Measurements from ENCODE around the gene ZFP1.

The ZFP1 gene

DNA sequence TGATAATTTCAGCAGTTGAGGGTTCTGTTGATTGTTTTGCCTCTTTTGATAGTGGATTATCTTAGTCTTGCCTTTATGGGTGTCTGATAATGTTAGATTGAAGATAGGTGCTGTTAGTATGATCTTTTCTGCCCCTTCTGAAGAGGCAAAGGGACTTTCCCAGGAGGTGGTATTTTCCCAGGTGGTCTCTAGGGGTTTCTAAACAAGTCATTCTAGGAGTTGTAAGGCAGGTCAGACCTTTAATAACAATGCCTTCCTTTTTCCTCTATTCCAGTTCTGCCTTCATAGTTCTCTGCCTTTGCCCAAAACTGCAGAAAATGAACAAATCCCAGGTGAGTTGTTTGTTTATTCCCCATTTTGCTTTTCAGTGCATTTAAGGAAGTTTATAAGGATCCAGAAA, 4.3 kb downstream of the ZFP1 start:
- no peak for DNase-seq (ENCODE audit: low read depth)

DNA sequence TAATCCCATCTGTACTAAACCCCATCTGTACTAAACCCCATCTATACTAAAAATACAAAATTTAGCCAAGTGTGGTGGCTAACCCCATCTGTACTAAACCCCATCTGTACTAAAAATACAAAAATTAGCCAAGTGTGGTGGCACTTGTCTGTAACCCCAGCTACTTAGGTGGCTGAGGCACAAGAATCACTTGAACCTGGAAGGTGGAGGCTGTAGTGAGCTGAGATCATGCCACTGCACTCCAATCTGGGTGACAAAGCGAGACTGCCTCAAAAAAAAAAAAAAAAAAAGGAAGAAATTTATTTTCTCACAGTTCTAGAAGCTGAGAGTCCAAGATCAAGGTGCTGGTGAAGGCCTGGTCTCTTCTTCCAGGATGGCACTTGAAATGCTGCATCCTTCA, 12.1 kb downstream of the ZFP1 start:
- DNase-seq (ENCODE audit: low read depth), result no peak

- no peak for DNase-seq (ENCODE audit: low read depth)
Measured at GRCh38 chr16:75169899-75170405, 21.6 kb downstream of the ZFP1 start.

GRCh38 chr16:75172578-75172977, 24.3 kb downstream of the ZFP1 start:
- DNase-seq (ENCODE audit: low read depth), result no peak

DNA sequence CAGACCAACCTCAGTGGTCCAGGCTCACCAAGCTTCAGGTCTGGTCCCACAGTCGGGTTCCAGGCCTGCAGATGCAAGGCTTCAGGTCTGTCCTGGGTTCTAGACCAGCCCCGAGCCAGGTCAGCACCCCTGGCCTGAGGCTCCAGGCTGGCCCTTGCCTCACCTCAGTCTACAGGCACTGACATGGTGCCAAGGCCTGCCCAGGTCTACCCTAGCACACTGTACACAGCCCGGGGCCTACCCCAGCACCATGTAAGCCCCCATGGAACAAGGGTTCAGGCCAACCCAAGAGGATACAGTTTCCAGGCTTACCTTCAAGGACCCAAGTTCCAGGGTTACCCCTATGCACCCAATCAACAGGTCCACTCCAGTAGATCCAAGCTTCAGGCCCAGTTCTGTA, 26.8 kb downstream of the ZFP1 start:
- no peak for DNase-seq (ENCODE audit: low read depth)

- DNase-seq (ENCODE audit: low read depth), result no peak
Measured at GRCh38 chr16:75176926-75177325, 28.6 kb downstream of the ZFP1 start.

- DNase-seq (ENCODE audit: low read depth), result no peak
Measured at GRCh38 chr16:75179208-75179607, 30.9 kb downstream of the ZFP1 start.

DNA sequence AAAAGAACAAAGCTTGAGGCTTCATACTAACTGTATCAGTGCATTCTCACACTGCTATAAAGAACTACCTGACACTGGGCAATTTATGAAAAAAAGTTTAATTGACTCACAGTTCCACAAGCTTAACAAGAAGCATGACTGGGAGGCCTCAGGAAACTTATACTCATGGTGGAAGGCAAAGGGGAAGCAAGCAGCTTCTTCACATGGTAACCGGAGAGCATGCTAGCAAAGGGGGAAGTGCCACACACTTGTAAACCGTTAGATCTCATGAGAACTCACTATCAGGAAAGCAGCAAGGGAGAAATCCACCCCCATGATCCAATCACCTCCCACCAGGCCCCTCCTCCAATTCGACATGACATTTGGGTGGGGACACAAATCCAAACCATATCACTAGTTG, 33.3 kb downstream of the ZFP1 start:
- no peak for DNase-seq (ENCODE audit: low read depth)

DNA sequence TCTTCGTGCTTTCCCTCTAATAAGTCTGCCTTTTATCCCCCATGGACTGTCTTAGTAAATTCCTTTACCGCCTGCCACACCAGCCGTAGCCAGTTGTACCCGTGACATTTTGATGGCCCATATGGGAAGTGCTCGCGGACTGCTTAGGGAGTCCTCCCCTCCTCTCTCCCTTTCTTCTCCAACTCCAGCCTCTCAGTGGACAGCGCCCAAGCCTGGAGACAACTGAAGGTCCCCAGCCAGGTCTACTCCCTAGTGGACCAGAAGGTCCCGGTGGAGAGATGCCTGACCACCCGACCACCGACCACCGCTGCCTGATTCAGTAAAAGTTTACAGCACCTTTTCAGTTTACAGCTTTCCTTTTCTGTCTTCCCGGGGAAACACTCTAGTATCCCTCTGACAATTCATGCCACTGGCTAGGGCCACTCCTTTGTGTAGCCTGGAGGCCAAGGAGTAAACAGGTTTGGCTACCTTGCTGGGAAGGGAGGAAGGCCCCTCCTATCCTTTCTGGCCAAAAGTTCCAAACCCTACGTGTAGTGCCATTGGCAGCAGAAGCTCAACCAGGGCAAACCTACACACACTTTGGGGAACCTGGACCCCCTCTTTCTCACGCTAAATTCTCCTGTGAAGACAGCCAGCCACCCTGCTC, 40.6 kb downstream of the ZFP1 start:
- DNase-seq (ENCODE audit: low read depth), result no peak

GRCh38 chr16:75189638-75190245, 41.4 kb downstream of the ZFP1 start:
- no peak for DNase-seq (ENCODE audit: low read depth)

DNA sequence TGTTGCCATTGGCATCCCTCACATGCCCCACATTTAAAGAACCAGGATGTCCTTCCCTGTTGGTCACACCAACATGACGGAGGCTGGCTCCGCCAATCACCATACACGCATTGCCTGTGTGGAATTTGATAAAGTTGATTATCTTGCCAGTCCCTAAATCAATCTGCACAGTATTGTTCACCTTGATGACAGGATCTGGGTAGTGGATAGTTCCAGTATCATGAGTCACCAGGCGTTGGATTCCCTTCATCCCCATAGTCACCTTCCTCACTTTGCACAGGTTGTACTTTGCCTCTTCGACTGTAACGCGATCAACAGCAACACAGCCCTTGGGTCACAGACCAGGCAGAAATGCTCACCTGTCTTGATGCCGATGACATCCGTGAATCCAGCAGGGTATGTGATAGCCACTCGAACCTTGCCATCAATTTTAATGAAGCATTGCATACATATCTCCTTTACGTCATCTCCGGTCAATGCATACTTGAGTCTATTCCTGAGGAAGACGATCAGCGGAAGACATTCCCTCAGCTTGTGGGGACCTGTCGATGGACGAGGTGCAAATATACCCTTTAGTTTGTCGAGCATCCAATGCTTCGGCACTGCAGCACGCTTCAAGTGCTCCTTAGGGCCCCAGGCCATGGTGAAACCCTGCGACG, 44.4 kb downstream of the ZFP1 start:
- no peak for DNase-seq (ENCODE audit: low read depth)

DNA sequence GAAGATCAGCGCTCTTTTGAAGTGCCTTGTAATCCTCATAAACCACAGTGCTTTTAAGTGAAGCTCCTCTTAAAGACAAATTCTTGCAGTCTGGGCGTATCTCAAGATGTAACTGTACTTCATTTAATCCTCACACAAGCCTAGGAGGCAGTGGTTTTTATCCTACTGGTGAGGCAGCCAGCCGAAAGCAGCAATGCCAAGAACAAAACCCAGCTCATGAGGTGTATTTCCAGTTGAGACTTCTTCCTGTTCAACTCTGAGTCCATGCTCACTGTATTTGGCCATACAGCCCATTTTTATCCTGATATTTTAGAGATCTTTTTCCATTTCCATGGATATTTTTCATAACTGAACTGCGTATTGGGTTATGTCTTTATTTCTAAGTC, 44.9 kb downstream of the ZFP1 start:
- peak; percentile 36 for DNase-seq (ENCODE audit: low read depth)

GRCh38 chr16:75193730-75194444, 45.6 kb downstream of the ZFP1 start:
- no peak for DNase-seq (ENCODE audit: low read depth)

DNA sequence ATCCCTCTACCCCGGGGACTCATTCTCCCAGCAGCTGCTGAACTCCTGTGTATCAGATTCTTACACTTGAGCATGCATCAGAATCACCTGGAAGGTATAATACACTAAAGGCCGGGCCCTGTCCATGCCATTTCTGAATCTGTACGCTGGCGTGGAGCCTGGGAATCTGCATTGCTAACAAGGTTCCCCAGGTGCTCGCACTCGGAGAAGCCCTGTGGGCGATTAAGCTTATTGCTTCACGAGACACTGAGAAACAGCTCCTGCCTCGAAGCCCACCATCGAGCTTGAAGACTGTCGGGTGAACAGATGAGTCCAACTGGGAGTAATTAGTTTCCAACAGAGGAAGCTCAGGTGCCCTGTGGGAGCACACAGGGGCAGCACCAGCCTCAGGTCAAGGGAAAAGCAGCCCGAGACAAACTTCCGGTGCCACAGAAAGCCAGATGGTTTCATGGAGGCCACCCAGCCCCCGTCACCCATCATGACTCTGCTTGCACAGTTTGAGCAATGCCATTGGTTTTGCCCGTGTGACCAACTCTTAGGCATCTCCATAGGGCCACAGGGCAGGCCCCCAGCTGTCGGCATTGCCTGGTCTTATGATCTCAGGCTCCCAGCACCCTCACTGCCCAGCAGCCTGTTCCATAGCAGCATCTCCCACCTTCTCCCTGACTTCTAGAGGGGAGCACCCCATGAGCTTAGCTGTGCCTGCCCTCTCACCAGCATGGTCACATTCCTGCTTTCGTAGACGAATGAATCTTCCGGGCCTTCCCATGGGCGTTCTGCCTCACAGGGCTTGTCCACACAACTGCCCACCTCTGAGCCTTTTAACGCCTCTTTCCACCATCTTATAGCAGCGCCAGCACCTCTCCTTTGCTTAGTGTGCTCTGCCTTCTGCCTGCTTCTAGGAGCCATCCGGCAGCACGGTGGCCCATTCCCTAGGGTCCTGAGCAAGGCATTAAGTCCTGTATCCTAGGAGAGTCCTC, 47.8 kb downstream of the ZFP1 start:
- DNase-seq (ENCODE audit: low read depth), result no peak

GRCh38 chr16:75196836-75197235, 48.5 kb downstream of the ZFP1 start:
- DNase-seq (ENCODE audit: low read depth), result no peak

GRCh38 chr16:75197522-75198134, 49.3 kb downstream of the ZFP1 start:
- DNase-seq (ENCODE audit: low read depth), result no peak

- DNase-seq (ENCODE audit: low read depth), result peak; percentile 31
Measured at GRCh38 chr16:75198135-75198600, 49.8 kb downstream of the ZFP1 start.

DNA sequence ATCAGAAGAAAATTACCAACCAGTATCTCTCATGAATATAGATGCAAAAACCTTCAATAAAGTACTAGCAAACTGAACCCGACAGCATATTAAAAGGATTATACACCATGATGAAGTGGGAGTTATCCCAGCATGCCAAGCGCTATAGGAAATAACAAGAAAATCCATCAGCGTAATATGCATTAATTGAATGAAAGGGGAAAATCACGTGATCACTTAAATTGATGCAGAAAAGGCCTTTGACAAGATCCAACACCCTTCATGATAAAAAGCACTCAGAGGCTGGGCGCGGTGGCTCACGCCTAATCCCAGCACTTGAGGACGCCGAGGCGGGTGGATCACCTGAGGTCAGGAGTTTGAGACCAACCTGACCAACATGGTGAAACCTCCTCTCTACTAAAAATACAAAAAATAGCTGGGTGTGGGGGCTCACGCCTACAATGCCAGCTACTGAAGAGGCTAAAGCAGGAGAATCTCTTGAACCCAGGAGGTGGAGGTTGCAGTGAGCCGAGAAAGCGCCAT, 53.8 kb downstream of the ZFP1 start:
- no peak for DNase-seq (ENCODE audit: low read depth)

GRCh38 chr16:75203096-75203495, 54.8 kb downstream of the ZFP1 start:
- no peak for DNase-seq (ENCODE audit: low read depth)

- DNase-seq (ENCODE audit: low read depth), result no peak
Measured at GRCh38 chr16:75203667-75204409, 55.5 kb downstream of the ZFP1 start.
